H1 (cell line): Measurements from ENCODE around the gene CCDC78. TPM values are rescaled to one million over a fixed set of nuclear protein-coding genes. Genes with fewer than 3 reads are reported as not detected.

ENCODE experiments used
- ASH2L ChIP-seq: fragments of 200-600, 300-600 bp; sonication (generic); IDR thresholded peaks from one replicate; pipeline ENCODE4 v1.7.1; 2017; ENCODE audit warnings: low read length
- BCL11A ChIP-seq, 2 experiments: IDR thresholded peaks; one replicate each; pipeline ENCODE4 v1.6.1; 2011; ENCODE audit warnings: low read depth in 2 of 2, low read length in 2 of 2, mild to moderate bottlenecking in 2 of 2
- CHD2 ChIP-seq: IDR thresholded peaks from 2 replicates; pipeline ENCODE4 v1.6.1; 2012; ENCODE audit warnings: low read length, improper control_type of control experiment
- RAD21 ChIP-seq, 2 experiments: IDR thresholded peaks in 1 of 2; conservative IDR thresholded peaks in 1 of 2; 2 replicates each; pipeline ENCODE4 v1.6.1; 2011; ENCODE audit warnings: low read depth in 2 of 2, low read length in 2 of 2, improper control_type of control experiment in 1 of 2, inconsistent platforms in 1 of 2, mild to moderate bottlenecking in 1 of 2, moderate library complexity in 1 of 2
- RFX5 ChIP-seq: IDR thresholded peaks from 2 replicates; pipeline ENCODE4 v1.6.1; 2011; ENCODE audit warnings: low read depth, low read length, improper control_type of control experiment, borderline replicate concordance
- SIN3A ChIP-seq, 2 experiments: IDR thresholded peaks in 1 of 2; conservative IDR thresholded peaks in 1 of 2; 2 replicates each; pipeline ENCODE4 v1.6.1; 2011 to 2012; ENCODE audit warnings: low read length in 2 of 2, improper control_type of control experiment in 1 of 2, low read depth in 1 of 2, mild to moderate bottlenecking in 1 of 2
- SIX5 ChIP-seq: IDR thresholded peaks from 2 replicates; pipeline ENCODE4 v1.6.1; 2011; ENCODE audit warnings: mild to moderate bottlenecking, low read depth, low read length
- SRF ChIP-seq: IDR thresholded peaks from 2 replicates; pipeline ENCODE4 v1.6.1; 2011; ENCODE audit warnings: mild to moderate bottlenecking, low read depth, low read length, moderate library complexity
- SUZ12 ChIP-seq: fragments of 200-600 bp; sonication (generic); IDR thresholded peaks from 2 replicates; pipeline ENCODE4 v1.6.1; 2012; ENCODE audit warnings: mild to moderate bottlenecking, inconsistent platforms, low read length, moderate library complexity, mixed read lengths
- polyA plus RNA-seq, 7 experiments: library from polyadenylated mRNA; depleted of rRNA in 3 of 7; stranded (reverse) in 5 of 7; unstranded in 2 of 7; fragments of >200 nt in 5 of 7; fragments of 200-250 nt in 2 of 7; gene quantifications; 1 replicate in 5 of 7; 2 replicates in 1 of 7; 4 replicates in 1 of 7; pipeline versions ENCODE4 v1.2.1 to v1.2.3, GENCODE V29; 2011 to 2013; ENCODE audit warnings: missing spikeins in 2 of 7, mixed read lengths in 2 of 7
- total RNA-seq: library from RNA; stranded (reverse); fragmentation: NEBNext Ultra II Directional; extraction: Animal tissue kit (Norgen Biotek cat#: 25700); gene quantifications from 2 replicates; pipeline ENCODE4 v1.2.1, GENCODE V29; 2021
- TF ChIP-seq, protein P1 (sequence below): fragments of 300-600 bp; sonication (generic); IDR thresholded peaks from 2 replicates; pipeline ENCODE4 v1.7.1; 2012; ENCODE audit warnings: low read length, moderate library complexity, mild to moderate bottlenecking, inconsistent platforms; ENCODE audit not compliant: insufficient replicate concordance

CCDC78 gene
- total and polyA plus RNA-seq, 2 of the 8 experiments (the other 6 are each of a cell fraction or from before 2014, with no cell fraction given): 7.1 to 8.5 TPM

GRCh38 chr16:740764-741505 is 14.7 kb upstream of the CCDC78 start, which contains the start of gene CIAO3 (continued):
- TF ChIP-seq, protein P1, sequence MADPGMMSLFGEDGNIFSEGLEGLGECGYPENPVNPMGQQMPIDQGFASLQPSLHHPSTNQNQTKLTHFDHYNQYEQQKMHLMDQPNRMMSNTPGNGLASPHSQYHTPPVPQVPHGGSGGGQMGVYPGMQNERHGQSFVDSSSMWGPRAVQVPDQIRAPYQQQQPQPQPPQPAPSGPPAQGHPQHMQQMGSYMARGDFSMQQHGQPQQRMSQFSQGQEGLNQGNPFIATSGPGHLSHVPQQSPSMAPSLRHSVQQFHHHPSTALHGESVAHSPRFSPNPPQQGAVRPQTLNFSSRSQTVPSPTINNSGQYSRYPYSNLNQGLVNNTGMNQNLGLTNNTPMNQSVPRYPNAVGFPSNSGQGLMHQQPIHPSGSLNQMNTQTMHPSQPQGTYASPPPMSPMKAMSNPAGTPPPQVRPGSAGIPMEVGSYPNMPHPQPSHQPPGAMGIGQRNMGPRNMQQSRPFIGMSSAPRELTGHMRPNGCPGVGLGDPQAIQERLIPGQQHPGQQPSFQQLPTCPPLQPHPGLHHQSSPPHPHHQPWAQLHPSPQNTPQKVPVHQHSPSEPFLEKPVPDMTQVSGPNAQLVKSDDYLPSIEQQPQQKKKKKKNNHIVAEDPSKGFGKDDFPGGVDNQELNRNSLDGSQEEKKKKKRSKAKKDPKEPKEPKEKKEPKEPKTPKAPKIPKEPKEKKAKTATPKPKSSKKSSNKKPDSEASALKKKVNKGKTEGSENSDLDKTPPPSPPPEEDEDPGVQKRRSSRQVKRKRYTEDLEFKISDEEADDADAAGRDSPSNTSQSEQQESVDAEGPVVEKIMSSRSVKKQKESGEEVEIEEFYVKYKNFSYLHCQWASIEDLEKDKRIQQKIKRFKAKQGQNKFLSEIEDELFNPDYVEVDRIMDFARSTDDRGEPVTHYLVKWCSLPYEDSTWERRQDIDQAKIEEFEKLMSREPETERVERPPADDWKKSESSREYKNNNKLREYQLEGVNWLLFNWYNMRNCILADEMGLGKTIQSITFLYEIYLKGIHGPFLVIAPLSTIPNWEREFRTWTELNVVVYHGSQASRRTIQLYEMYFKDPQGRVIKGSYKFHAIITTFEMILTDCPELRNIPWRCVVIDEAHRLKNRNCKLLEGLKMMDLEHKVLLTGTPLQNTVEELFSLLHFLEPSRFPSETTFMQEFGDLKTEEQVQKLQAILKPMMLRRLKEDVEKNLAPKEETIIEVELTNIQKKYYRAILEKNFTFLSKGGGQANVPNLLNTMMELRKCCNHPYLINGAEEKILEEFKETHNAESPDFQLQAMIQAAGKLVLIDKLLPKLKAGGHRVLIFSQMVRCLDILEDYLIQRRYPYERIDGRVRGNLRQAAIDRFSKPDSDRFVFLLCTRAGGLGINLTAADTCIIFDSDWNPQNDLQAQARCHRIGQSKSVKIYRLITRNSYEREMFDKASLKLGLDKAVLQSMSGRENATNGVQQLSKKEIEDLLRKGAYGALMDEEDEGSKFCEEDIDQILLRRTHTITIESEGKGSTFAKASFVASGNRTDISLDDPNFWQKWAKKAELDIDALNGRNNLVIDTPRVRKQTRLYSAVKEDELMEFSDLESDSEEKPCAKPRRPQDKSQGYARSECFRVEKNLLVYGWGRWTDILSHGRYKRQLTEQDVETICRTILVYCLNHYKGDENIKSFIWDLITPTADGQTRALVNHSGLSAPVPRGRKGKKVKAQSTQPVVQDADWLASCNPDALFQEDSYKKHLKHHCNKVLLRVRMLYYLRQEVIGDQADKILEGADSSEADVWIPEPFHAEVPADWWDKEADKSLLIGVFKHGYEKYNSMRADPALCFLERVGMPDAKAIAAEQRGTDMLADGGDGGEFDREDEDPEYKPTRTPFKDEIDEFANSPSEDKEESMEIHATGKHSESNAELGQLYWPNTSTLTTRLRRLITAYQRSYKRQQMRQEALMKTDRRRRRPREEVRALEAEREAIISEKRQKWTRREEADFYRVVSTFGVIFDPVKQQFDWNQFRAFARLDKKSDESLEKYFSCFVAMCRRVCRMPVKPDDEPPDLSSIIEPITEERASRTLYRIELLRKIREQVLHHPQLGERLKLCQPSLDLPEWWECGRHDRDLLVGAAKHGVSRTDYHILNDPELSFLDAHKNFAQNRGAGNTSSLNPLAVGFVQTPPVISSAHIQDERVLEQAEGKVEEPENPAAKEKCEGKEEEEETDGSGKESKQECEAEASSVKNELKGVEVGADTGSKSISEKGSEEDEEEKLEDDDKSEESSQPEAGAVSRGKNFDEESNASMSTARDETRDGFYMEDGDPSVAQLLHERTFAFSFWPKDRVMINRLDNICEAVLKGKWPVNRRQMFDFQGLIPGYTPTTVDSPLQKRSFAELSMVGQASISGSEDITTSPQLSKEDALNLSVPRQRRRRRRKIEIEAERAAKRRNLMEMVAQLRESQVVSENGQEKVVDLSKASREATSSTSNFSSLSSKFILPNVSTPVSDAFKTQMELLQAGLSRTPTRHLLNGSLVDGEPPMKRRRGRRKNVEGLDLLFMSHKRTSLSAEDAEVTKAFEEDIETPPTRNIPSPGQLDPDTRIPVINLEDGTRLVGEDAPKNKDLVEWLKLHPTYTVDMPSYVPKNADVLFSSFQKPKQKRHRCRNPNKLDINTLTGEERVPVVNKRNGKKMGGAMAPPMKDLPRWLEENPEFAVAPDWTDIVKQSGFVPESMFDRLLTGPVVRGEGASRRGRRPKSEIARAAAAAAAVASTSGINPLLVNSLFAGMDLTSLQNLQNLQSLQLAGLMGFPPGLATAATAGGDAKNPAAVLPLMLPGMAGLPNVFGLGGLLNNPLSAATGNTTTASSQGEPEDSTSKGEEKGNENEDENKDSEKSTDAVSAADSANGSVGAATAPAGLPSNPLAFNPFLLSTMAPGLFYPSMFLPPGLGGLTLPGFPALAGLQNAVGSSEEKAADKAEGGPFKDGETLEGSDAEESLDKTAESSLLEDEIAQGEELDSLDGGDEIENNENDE: no peak
- TF ChIP-seq SIN3A (conservative IDR thresholded peaks at IDR 0.05 in 1 of 2, IDR thresholded peaks at IDR 0.05 in 1 of 2; ENCODE audit: low read depth in 1 of 2, low read length in 2 of 2): peak in 1 of 2 experiments; percentile 96; a peak in 2 of 4 replicates
- TF ChIP-seq CHD2: peak; percentile 53; the same call in 1 of the 2 replicates
- TF ChIP-seq SIX5: peak; percentile 77
- TF ChIP-seq SRF: peak; percentile 58; the same call in 1 of the 2 replicates
- no peak; a peak in 2 of 4 replicates for TF ChIP-seq RAD21 (IDR thresholded peaks at IDR 0.05 in 1 of 2, conservative IDR thresholded peaks at IDR 0.05 in 1 of 2; ENCODE audit: low read depth in 2 of 2, low read length in 2 of 2)
- TF ChIP-seq BCL11A (IDR thresholded peaks at IDR 0.05; ENCODE audit: low read depth in 2 of 2, low read length in 2 of 2): no peak
- TF ChIP-seq RFX5: no peak
- no peak for TF ChIP-seq SUZ12
- TF ChIP-seq ASH2L: peak; percentile 45
